Skeletal muscle tissue (tissue), 4 donors: Measurements from ENCODE around the gene GLB1L3. TPM values are rescaled to one million over a fixed set of nuclear protein-coding genes. Genes with fewer than 3 reads are reported as not detected.
"Not testable (repeated sequence)": the region's sequence is repeated elsewhere in the genome, so short reads cannot be mapped to it uniquely, and the experiment has no call there.

Experiments
- H3K27ac ChIP-seq: one replicate; pipeline ENCODE4 v1.7.0; 2013; ENCODE audit warnings: mild to moderate bottlenecking, low read depth, low read length, inconsistent platforms
- H3K27me3 ChIP-seq, 3 donors: one replicate each; pipeline ENCODE4 v1.7.0; 2013; ENCODE audit warnings: low read length in 3 of 3; ENCODE audit not compliant: control insufficient read depth in 3 of 3, insufficient read depth in 3 of 3
- H3K36me3 ChIP-seq, 3 donors: one replicate each; pipeline ENCODE4 v1.7.0; 2013; ENCODE audit warnings: low read length in 3 of 3; ENCODE audit not compliant: control insufficient read depth in 3 of 3, insufficient read depth in 3 of 3
- H3K4me1 ChIP-seq, 3 donors: one replicate each; pipeline ENCODE4 v1.7.0; 2013; ENCODE audit warnings: low read length in 3 of 3, mild to moderate bottlenecking in 3 of 3; ENCODE audit not compliant: control insufficient read depth in 3 of 3, insufficient read depth in 3 of 3
- H3K4me3 ChIP-seq, 3 donors: one replicate each; pipeline ENCODE4 v1.7.0; 2013; ENCODE audit warnings: low read length in 3 of 3
- H3K9ac ChIP-seq, 3 donors: one replicate each; pipeline ENCODE4 v1.7.0; 2013; ENCODE audit warnings: low read length in 3 of 3, mild to moderate bottlenecking in 3 of 3, moderate library complexity in 2 of 3, low read depth in 1 of 3
- H3K9me3 ChIP-seq, 3 donors: one replicate each; pipeline ENCODE4 v1.7.0; 2013; ENCODE audit warnings: low read length in 3 of 3; ENCODE audit not compliant: control insufficient read depth in 3 of 3
- total RNA-seq: library from RNA; depleted of rRNA; stranded (reverse); fragments of >200 nt; gene quantifications from one replicate; pipeline ENCODE4 v1.2.3, GENCODE V29; 2014
- donor health status: Osteomylitis.

Gene GLB1L3
- total RNA-seq, 1 donor from 2014 or later, result not detected

GRCh38 chr11:134272381-134273316, 3.5 kb upstream of the GLB1L3 start:
- Histone ChIP-seq H3K9me3 (no peaks in the 10 kb centered on the region), H3K27me3 (peaks cover 68 to 70% (median 69%) of the 10 kb centered on the region in 3 donors), H3K4me3 (no peak overlapping the region), H3K27ac (no peak overlapping the region), H3K36me3 (no peaks in the 10 kb centered on the region), H3K4me1 (peaks cover 8 to 20% (median 14%) of the 10 kb centered on the region in 3 donors), H3K9ac (no peak overlapping the region)

DNA sequence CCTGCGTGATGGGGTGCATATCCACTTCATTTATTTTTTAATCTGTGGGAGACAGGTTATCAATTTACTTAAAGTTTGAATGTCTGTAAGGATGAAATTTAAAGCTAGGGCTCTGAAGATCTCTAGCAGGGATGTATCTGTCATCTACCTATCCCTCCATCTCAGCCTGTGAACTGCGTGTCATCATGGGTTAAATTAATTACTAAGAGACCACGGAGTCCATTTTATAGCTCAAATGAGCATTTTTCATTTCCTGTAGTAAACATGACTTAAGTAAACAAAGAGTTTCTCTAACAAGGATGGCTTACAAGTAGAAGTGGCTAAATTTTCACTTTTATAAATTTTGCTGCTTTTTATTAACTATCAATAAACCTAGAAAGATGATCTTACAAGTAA, 2.9 kb upstream of the GLB1L3 start:
- peaks cover 74 to 77% (median 76%) of the 10 kb centered on the region in 3 donors for H3K27me3 ChIP-seq
- peaks cover 0 to under 1% (median 0%) of the 10 kb centered on the region in 3 donors for H3K9me3 ChIP-seq
- H3K27ac ChIP-seq, result no peak overlapping the region
- H3K36me3 ChIP-seq, result no peaks in the 10 kb centered on the region
- no peak overlapping the region for H3K4me3 ChIP-seq
- no peak overlapping the region for H3K9ac ChIP-seq
- H3K4me1 ChIP-seq, result peaks cover 8 to 20% (median 14%) of the 10 kb centered on the region in 3 donors

DNA sequence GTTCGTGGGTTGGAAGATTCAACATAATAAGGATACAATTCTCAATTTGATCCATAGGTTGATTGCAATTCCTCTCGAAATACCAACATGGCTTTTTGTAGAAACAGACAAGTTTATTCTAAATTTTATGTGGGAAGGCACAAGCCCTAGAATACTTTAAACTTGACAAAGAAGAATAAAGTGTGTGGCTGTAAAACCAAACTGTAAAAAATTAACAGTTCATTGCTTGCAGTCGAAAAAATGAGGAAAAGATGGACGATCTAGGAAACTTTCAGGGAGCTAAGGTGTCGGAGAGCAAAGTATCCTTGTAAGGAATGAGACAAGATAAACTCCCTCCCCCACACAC, 1.0 kb upstream of the GLB1L3 start:
- Histone ChIP-seq H3K4me1 (peaks cover 8 to 20% (median 14%) of the 10 kb centered on the region in 3 donors), H3K36me3 (no peaks in the 10 kb centered on the region), H3K9ac (no peak overlapping the region), H3K27ac (no peak overlapping the region), H3K27me3 (peaks cover 70 to 80% (median 75%) of the 10 kb centered on the region in 3 donors), H3K4me3 (no peak overlapping the region), H3K9me3 (peaks cover 0 to 5% (median 0%) of the 10 kb centered on the region in 3 donors)

- H3K4me3 ChIP-seq, result peak overlapping the region in 2 of 3 donors; percentile 22 to 46
- no peak overlapping the region for H3K9ac ChIP-seq
- H3K27ac ChIP-seq, result no peak overlapping the region
- H3K9me3 ChIP-seq, result peaks cover 0 to 5% (median 0%) of the 10 kb centered on the region in 3 donors
- peaks cover 62 to 69% (median 66%) of the 10 kb centered on the region in 3 donors for H3K27me3 ChIP-seq
- H3K4me1 ChIP-seq, result peaks cover 8 to 20% (median 14%) of the 10 kb centered on the region in 3 donors
- no peaks in the 10 kb centered on the region for H3K36me3 ChIP-seq
These were observed 410 bp downstream of the GLB1L3 start for GRCh38 chr11:134276396-134277182.

DNA sequence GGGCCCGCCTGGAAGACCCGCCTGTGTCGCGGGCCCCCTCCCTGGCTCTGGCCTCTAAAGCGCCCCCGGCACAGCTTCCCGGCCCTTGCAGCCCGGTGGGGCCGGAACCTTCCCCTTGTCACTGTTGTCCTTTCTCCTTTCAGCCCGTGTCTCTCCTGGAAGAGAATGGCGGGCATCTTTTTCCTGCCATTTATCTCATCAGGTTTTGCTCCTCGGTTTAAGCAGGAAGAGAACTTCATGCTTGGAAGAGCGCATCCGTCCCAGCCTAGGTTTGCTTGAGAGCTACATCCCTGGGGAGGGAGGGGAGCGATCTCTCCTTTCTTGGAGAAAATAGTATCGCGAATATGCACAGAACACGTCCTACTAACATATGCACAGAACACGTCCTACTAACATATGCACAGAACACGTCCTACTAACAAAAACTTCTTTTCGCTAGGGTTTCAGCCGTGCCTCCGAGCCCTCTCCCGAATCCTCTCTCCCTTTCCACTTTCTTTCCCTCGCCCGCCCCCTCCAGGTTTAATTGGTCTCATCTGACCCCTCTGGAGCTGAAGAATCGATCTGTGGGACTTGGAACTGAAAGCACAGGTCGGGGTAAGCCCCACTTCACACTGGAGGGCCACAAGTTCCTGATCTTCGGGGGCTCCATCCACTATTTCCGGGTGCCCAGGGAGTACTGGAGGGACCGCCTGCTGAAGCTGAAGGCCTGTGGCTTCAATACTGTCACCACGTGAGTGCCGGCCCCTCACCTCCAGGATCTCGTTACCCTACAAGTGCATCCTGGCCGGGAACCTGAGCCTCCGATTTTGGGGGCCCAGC, 1.2 kb downstream of the GLB1L3 start:
- no peak overlapping the region for H3K9ac ChIP-seq
- H3K36me3 ChIP-seq, result no peaks in the 10 kb centered on the region
- H3K4me1 ChIP-seq, result peaks cover 8 to 20% (median 14%) of the 10 kb centered on the region in 3 donors
- H3K9me3 ChIP-seq, result peaks cover 0 to 5% (median 0%) of the 10 kb centered on the region in 3 donors
- peaks cover 59 to 64% (median 59%) of the 10 kb centered on the region in 3 donors for H3K27me3 ChIP-seq
- no peak overlapping the region for H3K27ac ChIP-seq
- H3K4me3 ChIP-seq, result no peak overlapping the region

GRCh38 chr11:134278356-134278755, 2.2 kb downstream of the GLB1L3 start:
- H3K9me3 ChIP-seq, result peaks cover 0 to 5% (median 0%) of the 10 kb centered on the region in 3 donors

DNA sequence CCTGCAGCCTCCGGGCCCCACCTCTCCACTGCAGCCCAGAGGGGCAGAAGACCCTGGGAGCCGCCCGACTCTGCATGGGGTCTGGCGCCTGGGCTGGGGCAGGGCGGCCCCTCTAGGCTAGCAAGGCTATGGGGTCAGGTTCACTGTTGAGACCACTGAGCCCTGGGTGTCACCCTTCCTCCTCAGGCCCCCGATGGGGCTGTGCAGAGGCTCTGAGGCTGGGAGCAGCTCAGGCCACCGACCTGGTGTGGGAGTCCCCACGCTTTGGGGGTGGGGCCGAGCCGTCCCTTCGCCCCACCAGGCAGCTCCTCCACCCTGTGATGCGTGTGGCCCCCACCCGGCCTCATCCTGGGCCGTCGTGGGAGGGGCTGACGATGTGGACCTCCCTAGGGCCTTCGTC, 5.5 kb downstream of the GLB1L3 start:
- not testable (repeated sequence) for H3K36me3 ChIP-seq, H3K9me3 ChIP-seq, H3K4me3 ChIP-seq, H3K4me1 ChIP-seq, H3K27ac ChIP-seq, H3K9ac ChIP-seq
- peaks cover 21 to 27% (median 22%) of the 10 kb centered on the region in 3 donors for H3K27me3 ChIP-seq

More at GRCh38 chr11:134278356-134278755, 2.2 kb downstream of the GLB1L3 start:
- Histone ChIP-seq H3K4me3 (no peak overlapping the region), H3K36me3 (no peaks in the 10 kb centered on the region), H3K4me1 (peaks cover 10 to 20% (median 14%) of the 10 kb centered on the region in 3 donors), H3K27ac (no peak overlapping the region), H3K27me3 (peaks cover 49 to 59% (median 52%) of the 10 kb centered on the region in 3 donors), H3K9ac (no peak overlapping the region)

DNA sequence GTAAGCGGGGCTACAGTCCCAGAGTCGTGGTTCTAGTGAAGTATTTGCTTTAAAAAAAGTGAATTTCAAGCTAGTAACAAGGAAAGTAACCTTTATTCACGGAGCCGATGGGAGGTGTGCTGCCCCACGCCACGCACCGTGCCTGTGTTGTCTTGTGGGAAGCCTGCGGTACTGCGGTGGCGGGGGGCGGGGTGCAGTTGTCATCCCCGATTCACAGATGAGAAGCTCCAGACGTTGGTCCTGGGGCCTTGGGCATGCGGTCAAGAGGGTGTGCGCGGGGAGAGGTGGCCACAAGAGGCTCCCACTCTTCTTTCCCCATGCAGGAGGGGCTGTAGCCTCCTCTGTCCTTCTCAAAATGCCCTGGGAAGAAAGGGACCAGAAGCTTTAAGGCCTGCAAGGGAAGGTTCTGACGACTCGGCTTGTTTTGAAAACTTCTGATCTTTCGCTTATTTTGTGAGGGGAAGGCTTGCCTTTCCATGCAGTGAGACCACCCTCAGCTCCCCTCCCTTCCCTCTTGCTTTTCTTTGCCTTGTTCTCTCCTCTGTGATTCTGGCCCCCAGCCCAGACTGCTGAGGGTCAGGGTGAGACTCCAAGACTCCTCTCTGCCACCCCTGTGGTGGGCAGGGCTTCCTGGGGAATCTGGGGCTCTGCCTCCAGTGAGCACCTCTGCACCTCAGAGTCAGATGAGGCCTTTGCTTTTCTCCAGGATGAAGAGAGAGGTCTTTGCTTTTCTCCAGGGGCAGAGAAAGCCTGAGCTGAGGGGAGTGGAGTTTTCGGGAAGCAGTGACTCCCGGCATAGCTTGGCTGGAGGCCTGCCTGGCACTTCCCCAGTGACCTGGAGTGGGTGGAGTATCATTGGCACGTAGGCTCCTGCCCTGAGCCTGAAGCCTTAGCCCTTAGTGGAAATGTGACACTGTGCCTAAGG, 6.2 kb downstream of the GLB1L3 start:
- Histone ChIP-seq H3K4me3 (no peak overlapping the region), H3K4me1 (peaks cover 0 to 3% (median 1%) of the 10 kb centered on the region in 3 donors), H3K27me3 (peaks cover 13 to 19% (median 15%) of the 10 kb centered on the region in 3 donors), H3K9ac (no peak overlapping the region), H3K36me3 (no peaks in the 10 kb centered on the region), H3K9me3 (peaks cover 0 to 5% (median 0%) of the 10 kb centered on the region in 3 donors), H3K27ac (no peak overlapping the region)
